HepG2 (cell line): ENCODE measurements around the gene TMEM120A. TPM values are rescaled to one million over a fixed set of nuclear protein-coding genes. Genes with fewer than 3 reads are reported as not detected.

Source experiments
- ATAC-seq: fragments of 200-7000 bp; cut with Tn5 transposase; 3 replicates; pipeline ENCODE4 v1.9.1; 2020; ENCODE audit warnings: mild to moderate bottlenecking, moderate library complexity
- BruUV-seq: library from RNA; stranded (reverse); fragments of 400-500 nt; replicated peaks from 2 replicates; lab custom pipeline; 2021; lab: Mats Ljungman, UMichigan
- CTCF ChIA-PET: fragments of 300-600 bp; formaldehyde crosslinking; extraction: SDS; loops from one replicate; lab custom pipeline; 2021; ENCODE audit warnings: low total read pairs, inconsistent platforms, low intra/inter-chr PET ratio; lab: Yijun Ruan, JAX
- POLR2A ChIA-PET: fragments of 350-600 bp; sonication (Branson Sonifier 250); formaldehyde crosslinking; loops from one replicate; lab custom pipeline; 2020; ENCODE audit warnings: antibody characterized with exemption, inconsistent platforms; lab: Yijun Ruan, JAX
- DNase-seq: peaks from one replicate; pipeline ENCODE4 v3.0.0-alpha.2; 2015; ENCODE audit warnings: low spot score
- FAIRE-seq: peaks from 3 replicates; lab custom pipeline; 2011; peaks lifted over from hg19 to GRCh38; lab: Jason Lieb, UNC
- H2AFZ ChIP-seq: one replicate; pipeline ENCODE4 v1.6.1; 2011; ENCODE audit warnings: low read length, inconsistent platforms
- H3K27ac ChIP-seq: fragments of 300-600 bp; 3 replicates; pipeline ENCODE4 v1.8.0; 2011; ENCODE audit warnings: mixed run types, mild to moderate bottlenecking, mixed read lengths, low read length, inconsistent platforms; ENCODE audit not compliant: insufficient read depth; ENCODE audit errors: extremely low read length
- H3K27me3 ChIP-seq, 2 experiments: fragments of 200-600 bp in 1 of 2; 2 replicates in 1 of 2; 3 replicates in 1 of 2; pipeline versions ENCODE4 v1.6.0 to v1.8.0; 2011; ENCODE audit warnings: low read length in 2 of 2, mild to moderate bottlenecking in 2 of 2, moderate library complexity in 2 of 2, inconsistent platforms in 1 of 2; ENCODE audit not compliant: insufficient read depth in 2 of 2, control insufficient read depth in 1 of 2
- H3K36me3 ChIP-seq, 2 experiments: fragments of 200-600 bp in 1 of 2; replicated peaks in 1 of 2; 2 replicates in 1 of 2; 3 replicates in 1 of 2; pipeline versions ENCODE4 v1.5.1 to v1.8.0; 2011; ENCODE audit warnings: low read length in 2 of 2, inconsistent platforms in 1 of 2; ENCODE audit not compliant: insufficient read depth in 2 of 2, control insufficient read depth in 1 of 2
- H3K4me1 ChIP-seq: 2 replicates; pipeline ENCODE4 v1.5.1; 2012; ENCODE audit warnings: low read length, inconsistent platforms; ENCODE audit not compliant: insufficient read depth
- H3K4me2 ChIP-seq: 2 replicates; pipeline ENCODE4 v1.6.0; 2011; ENCODE audit warnings: low read depth, low read length, inconsistent platforms
- H3K4me3 ChIP-seq, 3 experiments: fragments of 200-600 bp in 1 of 3; sonication (generic), shearing (Covaris generic) in 1 of 3; replicated peaks in 1 of 3; 2 replicates each; pipeline ENCODE4 v1.5.1; 2011 to 2016; ENCODE audit warnings: low read length in 3 of 3, inconsistent platforms in 2 of 3, low read depth in 2 of 3, mild to moderate bottlenecking in 2 of 3, control low read depth in 1 of 3, mixed read lengths in 1 of 3; ENCODE audit not compliant: insufficient read depth in 1 of 3
- H3K79me2 ChIP-seq: one replicate; pipeline ENCODE4 v1.6.1; 2011; ENCODE audit warnings: low read length, inconsistent platforms; ENCODE audit not compliant: insufficient read depth
- H3K9ac ChIP-seq: 2 replicates; pipeline ENCODE4 v1.6.0; 2011; ENCODE audit warnings: mild to moderate bottlenecking, low read depth, low read length, inconsistent platforms; ENCODE audit not compliant: insufficient read depth
- H3K9me3 ChIP-seq: 2 replicates; pipeline ENCODE4 v1.5.1; 2012; ENCODE audit warnings: mild to moderate bottlenecking, low read length
- H4K20me1 ChIP-seq: 2 replicates; pipeline ENCODE4 v1.6.0; 2011; ENCODE audit warnings: inconsistent platforms, mild to moderate bottlenecking, low read length, moderate library complexity; ENCODE audit not compliant: insufficient read depth
- ARNTL ChIP-seq: sonication (generic); formaldehyde crosslinking; IDR thresholded peaks from 2 replicates; pipeline ENCODE4 v1.4.0; 2020; ENCODE audit warnings: mild to moderate bottlenecking, missing genetic modification reagents
- BCL3 ChIP-seq: sonication (generic); formaldehyde crosslinking; IDR thresholded peaks from 2 replicates; pipeline ENCODE4 v1.5.1; 2020; ENCODE audit warnings: mild to moderate bottlenecking, missing genetic modification reagents, moderate library complexity
- BCL6 ChIP-seq: IDR thresholded peaks from 2 replicates; pipeline ENCODE4 v1.6.1; 2016; ENCODE audit warnings: missing genetic modification reagents, missing compliant biosample characterization
- ERF ChIP-seq: IDR thresholded peaks from 2 replicates; pipeline ENCODE4 v1.6.1; 2018; ENCODE audit warnings: missing biosample characterization, missing genetic modification reagents
- HOMEZ ChIP-seq: IDR thresholded peaks from 2 replicates; pipeline ENCODE4 v1.6.1; 2016; ENCODE audit warnings: low read depth
- KDM2A ChIP-seq: sonication (generic); formaldehyde crosslinking; IDR thresholded peaks from 2 replicates; pipeline ENCODE4 v1.4.0; 2020; ENCODE audit warnings: low read depth, missing genetic modification reagents, borderline replicate concordance
- KDM5A ChIP-seq: fragments of 200-600 bp; sonication (generic); IDR thresholded peaks from 2 replicates; pipeline ENCODE4 v1.7.0; 2018; ENCODE audit warnings: antibody characterized with exemption, mild to moderate bottlenecking, low read length, borderline replicate concordance
- KDM6A ChIP-seq: IDR thresholded peaks from 2 replicates; pipeline ENCODE4 v1.6.1; 2016; ENCODE audit warnings: low read depth
- PAXIP1 ChIP-seq: sonication (generic); formaldehyde crosslinking; conservative IDR thresholded peaks from 2 replicates; pipeline ENCODE4 v1.4.0; 2020; ENCODE audit warnings: mild to moderate bottlenecking, missing genetic modification reagents, moderate library complexity
- SRSF9 ChIP-seq: fragments of 200-400 bp; formaldehyde crosslinking; IDR thresholded peaks from 2 replicates; pipeline ENCODE4 v1.6.1; 2018; ENCODE audit warnings: borderline replicate concordance, mild to moderate bottlenecking, low read depth, low read length; ENCODE audit not compliant: insufficient read depth, poor library complexity, severe bottlenecking
- ZBTB25 ChIP-seq: IDR thresholded peaks from 2 replicates; pipeline ENCODE4 v1.6.1; 2018; ENCODE audit warnings: missing genetic modification reagents
- ZNF264 ChIP-seq: sonication (generic); formaldehyde crosslinking; IDR thresholded peaks from 2 replicates; pipeline ENCODE4 v1.4.0; 2020; ENCODE audit warnings: missing genetic modification reagents
- ZNF331 ChIP-seq: sonication (generic); formaldehyde crosslinking; IDR thresholded peaks from 2 replicates; pipeline ENCODE4 v1.4.0; 2020; ENCODE audit warnings: missing genetic modification reagents
- ZNF749 ChIP-seq: sonication (generic); formaldehyde crosslinking; IDR thresholded peaks from 2 replicates; pipeline ENCODE4 v1.8.0; 2022; ENCODE audit warnings: mild to moderate bottlenecking, missing genetic modification reagents, moderate library complexity, borderline replicate concordance
- WGBS: methylation state at CpG from one replicate; pipeline ENCODE4 v1.1.6; 2017; ENCODE audit warnings: low lambda C conversion rate; 5-methylcytosine and 5-hydroxymethylcytosine counted together
- in situ Hi-C: cut with HindIII; loops from 2 replicates; pipeline ENCODE4 v1.10.0; 2017; ENCODE audit warnings: low pct_unique_long_range_greater_than_20kb; ENCODE audit not compliant: extremely low pct_ligation_motif_present
- intact Hi-C: fragments of 100-400 bp; cut with micrococcal nuclease; formaldehyde crosslinking; loops from one replicate; pipeline ENCODE4 v1.10.0; 2022; ENCODE audit not compliant: unreplicated experiment
- polyA plus RNA-seq, 8 experiments: library from polyadenylated mRNA; depleted of rRNA in 3 of 8; stranded (reverse) in 7 of 8; unstranded in 1 of 8; fragments of >200 nt; fragmentation: Illumina TruSeq in 4 of 8; extraction: Trizol in 4 of 8; gene quantifications; 2 replicates each; pipeline versions ENCODE4 v1.2.1 to v1.2.3, GENCODE V29; 2011 to 2016; ENCODE audit warnings: low read depth in 4 of 8, missing spikeins in 1 of 8, mixed read lengths in 1 of 8; ENCODE audit not compliant: insufficient read depth in 1 of 8
- total RNA-seq, 5 experiments: library from RNA; depleted of rRNA; stranded (reverse); fragments of >200 nt; fragmentation: Illumina TruSeq; extraction: Trizol; gene quantifications; 2 replicates each; pipeline ENCODE4 v1.2.3, GENCODE V29; 2016; ENCODE audit warnings: low read depth in 1 of 5

Gene TMEM120A
- total and polyA plus RNA-seq, 2 of the 13 experiments (the other 11 are each of a cell fraction or from before 2014, with no cell fraction given) = 40.3 to 102 TPM

GRCh38 chr7:75945297-75946168 is 48.9 kb downstream of the TMEM120A start:
- no peak overlapping the region for H3K4me3 ChIP-seq
- in situ Hi-C loops (no loop called here), intact Hi-C loops (no loop called here)
- BruUV-seq = no TSS peak
- peaks cover 12 to 52% of the 10 kb centered on the region in 2 experiments for H3K36me3 ChIP-seq
- no peaks in the 10 kb centered on the region for H3K9me3 ChIP-seq
- CTCF ChIA-PET = no interaction called here
- no peak overlapping the region for H2AFZ ChIP-seq
- peak overlapping the region; percentile 60 for H3K27ac ChIP-seq
- H3K79me2 ChIP-seq = peaks cover 94% of the 10 kb centered on the region
- WGBS = 46% methylated on average over 6 of the region's 8 CpGs
- peaks cover 84% of the 10 kb centered on the region for H3K4me1 ChIP-seq
- peaks cover 90% of the 10 kb centered on the region for H4K20me1 ChIP-seq
- ATAC-seq (peak; percentile 79), DNase-seq (peak; percentile 78), FAIRE-seq (peak; percentile 77)
- no peaks in the 10 kb centered on the region for H3K27me3 ChIP-seq
- H3K9ac ChIP-seq = 0 out of 2 replicates have a peak overlapping the region, but pooled peaks have one; percentile 13
- POLR2A ChIA-PET = interaction anchor here (1.0 to 1.6 kb wide), 9 partner anchors 11 to 48 kb away, joined by 3 to 9 read pairs (median 4); partner anchors contain the start of gene POR
- H3K4me2 ChIP-seq = peak overlapping the region; percentile 32
- TF ChIP-seq ERF (CRISPR knock-in tag) = 0 out of 2 replicates have a peak, but pooled peaks have one; percentile 40
- peak; percentile 54; the same call in 1 of the 2 replicates for TF ChIP-seq BCL6 (CRISPR knock-in tag)
- no peak for TF ChIP-seq BCL3 (CRISPR knock-in tag)
- TF ChIP-seq PAXIP1 (CRISPR knock-in tag) = peak; percentile 56; the same call in 1 of the 2 replicates
- TF ChIP-seq ZNF331 = peak; percentile 31; the same call in 1 of the 2 replicates
- TF ChIP-seq ZBTB25 (CRISPR knock-in tag) = peak; percentile 71
- TF ChIP-seq HOMEZ (CRISPR knock-in tag) = no peak
- TF ChIP-seq SRSF9 = no peak
- 0 out of 2 replicates have a peak, but pooled peaks have one; percentile 35 for TF ChIP-seq ARNTL (CRISPR knock-in tag)
- TF ChIP-seq KDM6A (CRISPR knock-in tag) = no peak
- TF ChIP-seq KDM5A = no peak
- 0 out of 2 replicates have a peak, but pooled peaks have one; percentile 15 for TF ChIP-seq ZNF264 (CRISPR knock-in tag)
- no peak for TF ChIP-seq ZNF749 (CRISPR knock-in tag)
- TF ChIP-seq KDM2A (CRISPR knock-in tag) = peak; percentile 39; the same call in 1 of the 2 replicates
